ENCODE measurements around the gene FGF22.

Gene FGF22

DNA sequence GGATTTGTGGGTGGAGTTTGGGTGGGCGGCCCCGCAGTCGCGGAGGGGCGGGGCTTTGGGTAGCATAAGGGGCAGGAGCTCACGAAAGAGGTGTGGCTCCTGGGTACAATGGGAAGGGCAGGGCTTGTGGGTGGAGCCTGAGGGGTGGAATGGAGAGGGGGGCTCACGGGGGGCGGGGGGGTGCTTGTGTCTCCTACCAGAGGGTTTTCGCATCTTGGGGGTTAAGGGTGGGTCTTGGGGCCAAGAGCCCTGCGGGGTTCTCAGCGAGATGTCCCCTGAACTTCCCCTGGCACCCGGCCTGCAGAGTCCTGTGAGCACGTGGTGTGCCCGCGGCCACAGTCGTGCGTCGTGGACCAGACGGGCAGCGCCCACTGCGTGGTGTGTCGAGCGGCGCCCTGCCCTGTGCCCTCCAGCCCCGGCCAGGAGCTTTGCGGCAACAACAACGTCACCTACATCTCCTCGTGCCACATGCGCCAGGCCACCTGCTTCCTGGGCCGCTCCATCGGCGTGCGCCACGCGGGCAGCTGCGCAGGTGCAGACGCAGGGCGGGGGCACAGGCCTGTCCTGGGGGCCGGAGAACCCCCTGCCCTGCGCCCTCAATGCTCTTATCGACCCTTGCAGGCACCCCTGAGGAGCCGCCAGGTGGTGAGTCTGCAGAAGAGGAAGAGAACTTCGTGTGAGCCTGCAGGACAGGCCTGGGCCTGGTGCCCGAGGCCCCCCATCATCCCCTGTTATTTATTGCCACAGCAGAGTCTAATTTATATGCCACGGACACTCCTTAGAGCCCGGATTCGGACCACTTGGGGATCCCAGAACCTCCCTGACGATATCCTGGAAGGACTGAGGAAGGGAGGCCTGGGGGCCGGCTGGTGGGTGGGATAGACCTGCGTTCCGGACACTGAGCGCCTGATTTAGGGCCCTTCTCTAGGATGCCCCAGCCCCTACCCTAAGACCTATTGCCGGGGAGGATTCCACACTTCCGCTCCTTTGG, 41.6 kb downstream of the FGF22 start:
- DNase-seq: no peak

DNA sequence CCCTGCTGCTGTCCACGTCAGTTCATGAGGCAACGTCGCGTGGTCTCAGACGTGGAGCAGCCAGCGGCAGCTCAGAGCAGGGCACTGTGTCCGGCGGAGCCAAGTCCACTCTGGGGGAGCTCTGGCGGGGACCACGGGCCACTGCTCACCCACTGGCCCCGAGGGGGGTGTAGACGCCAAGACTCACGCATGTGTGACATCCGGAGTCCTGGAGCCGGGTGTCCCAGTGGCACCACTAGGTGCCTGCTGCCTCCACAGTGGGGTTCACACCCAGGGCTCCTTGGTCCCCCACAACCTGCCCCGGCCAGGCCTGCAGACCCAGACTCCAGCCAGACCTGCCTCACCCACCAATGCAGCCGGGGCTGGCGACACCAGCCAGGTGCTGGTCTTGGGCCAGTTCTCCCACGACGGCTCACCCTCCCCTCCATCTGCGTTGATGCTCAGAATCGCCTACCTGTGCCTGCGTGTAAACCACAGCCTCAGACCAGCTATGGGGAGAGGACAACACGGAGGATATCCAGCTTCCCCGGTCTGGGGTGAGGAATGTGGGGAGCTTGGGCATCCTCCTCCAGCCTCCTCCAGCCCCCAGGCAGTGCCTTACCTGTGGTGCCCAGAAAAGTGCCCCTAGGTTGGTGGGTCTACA, 43.1 kb downstream of the FGF22 start:
- no peak for DNase-seq

DNA sequence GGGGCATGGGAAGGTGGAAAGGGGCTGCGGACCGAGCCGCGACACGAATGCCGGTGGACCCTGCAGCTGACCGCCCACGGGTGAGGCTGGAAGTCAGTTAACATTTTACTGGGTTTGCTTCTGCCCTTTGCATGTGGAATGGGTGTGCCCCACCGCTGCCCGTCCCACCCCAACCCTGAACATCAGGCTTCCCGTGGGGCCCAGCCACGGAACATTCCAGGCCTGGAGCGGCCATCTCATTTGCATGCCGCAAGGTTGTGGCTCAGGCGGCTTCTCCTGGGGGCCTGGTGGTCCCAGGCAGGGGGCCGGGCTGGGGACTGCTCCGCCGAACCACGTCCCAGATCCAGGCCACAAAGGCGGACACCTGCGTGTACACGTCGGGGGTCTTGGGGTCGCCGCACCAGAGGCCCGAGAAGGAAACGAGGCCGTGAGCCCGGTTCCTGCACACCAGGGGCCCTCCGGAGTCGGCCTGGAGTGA, 45.8 kb downstream of the FGF22 start:
- no peak for DNase-seq

DNA sequence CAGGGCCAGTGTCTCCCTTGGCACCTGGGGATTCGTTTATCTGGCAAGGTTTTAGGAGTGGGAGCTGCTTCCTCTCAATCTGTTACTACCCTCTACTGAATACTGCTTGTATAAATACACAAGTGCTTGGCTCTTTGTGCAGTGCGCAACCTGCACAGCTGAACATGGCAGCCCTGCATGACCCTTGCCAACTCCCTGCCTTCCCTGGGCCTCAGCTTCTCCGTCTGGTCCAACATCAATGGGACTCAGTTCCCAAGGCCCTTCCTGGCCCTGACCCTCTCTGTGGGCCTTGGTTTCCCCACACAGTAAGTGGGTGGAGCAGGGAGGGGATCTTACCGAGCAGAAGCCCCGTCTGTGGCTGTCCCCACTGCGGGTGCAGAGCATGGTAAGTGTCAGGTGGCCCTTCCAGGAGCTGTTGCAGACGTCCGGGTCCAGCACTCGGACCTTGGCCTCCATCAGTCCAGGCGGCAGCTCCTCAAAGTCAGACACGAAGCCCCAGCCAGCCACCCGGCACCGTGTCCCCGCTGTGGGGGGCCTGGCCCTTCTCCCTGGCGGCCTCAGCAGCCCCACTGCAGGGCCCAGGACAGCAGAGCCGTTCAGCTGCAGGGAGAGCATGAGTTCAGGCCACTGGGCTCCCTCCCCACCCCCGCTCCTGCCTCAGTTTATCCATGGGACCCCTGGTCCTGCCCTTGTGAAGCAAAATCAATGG, 47.1 kb downstream of the FGF22 start:
- DNase-seq: no peak

DNA sequence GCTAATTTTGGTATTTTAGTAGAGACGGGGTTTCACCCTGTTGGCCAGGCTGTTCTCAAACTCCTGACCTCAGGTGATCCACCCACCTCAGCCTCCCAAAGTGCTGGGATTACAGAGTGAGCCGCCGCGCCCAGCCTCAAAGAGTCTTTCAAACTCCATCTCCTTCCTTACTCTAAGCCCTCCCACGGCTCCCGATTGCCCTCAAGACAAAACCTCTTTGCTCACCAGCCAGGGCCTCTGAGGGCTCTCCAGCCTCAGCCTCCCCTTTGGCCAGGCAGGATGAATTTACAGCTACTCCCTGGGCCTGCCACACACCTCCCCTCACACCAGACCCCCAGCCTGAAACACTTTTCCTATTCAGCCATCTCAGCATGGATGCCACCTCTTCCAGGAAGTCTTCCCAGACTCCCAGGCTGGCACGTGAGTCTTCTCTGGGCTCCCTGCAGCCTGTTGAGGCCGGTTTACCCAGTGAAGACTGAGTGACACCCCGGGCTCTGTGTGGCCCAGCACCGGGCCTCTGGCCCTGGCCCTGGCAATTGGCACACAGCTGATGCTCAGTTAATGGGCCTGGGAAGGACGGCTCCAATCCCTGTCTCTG, 48.0 kb downstream of the FGF22 start:
- DNase-seq: no peak

DNA sequence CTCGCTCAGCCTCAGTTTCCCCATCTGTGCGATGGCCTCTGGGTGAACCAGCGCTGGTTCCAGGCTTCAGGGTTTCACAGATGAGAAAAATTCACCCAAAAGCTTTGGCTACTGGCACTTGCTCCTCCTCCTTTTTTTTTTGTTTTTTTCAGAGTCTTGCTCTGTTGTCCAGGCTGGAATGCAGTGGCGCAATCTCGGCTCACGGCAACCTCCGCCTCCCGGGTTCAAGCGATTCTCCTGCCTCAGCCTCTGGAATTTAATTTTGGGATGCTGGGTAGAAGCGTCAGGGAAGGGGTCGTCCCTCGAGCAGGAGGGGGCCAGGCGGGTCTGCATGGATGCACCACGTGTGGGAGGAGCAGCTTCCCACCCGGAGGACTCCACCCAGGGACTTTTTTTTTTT, 48.5 kb downstream of the FGF22 start:
- DNase-seq: no peak

DNA sequence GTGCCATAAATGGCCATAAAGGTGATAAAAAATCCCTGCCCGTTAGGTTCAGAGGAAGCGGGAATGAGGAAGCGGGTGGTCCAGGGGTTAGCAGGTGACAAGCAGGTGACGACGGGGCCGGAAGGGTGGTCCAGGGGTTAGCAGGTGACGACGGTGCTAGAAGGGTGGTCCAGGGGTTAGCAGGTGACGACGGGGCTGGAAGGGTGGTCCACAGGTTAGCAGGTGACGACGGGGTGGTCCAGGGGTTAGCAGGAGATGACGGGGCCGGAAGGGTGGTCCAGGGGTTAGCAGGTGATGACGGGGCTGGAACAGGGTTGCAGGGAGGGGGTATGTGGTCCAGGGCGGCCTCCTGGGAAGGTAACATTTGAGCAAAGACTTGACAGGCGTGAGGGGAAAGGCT, 49.3 kb downstream of the FGF22 start:
- DNase-seq: no peak

DNA sequence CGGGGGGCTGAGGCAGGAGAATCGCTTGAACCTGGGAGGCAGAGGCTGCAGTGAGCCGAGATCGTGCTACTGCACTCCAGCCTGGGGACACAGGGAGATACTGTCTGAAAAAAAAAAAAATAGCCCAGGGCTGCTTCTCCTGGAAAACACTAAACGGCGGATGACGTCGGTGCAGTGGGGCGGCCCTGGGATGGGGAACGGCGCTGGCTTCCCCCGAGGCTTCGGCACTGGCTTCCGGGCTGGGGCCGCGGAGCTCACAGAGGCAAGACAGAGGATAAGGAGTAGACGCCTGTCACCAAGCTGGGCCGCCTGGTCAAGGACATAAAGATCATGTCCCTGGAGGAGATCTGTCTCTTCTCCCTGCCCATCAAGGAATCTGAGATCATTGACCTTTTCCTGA, 50.5 kb downstream of the FGF22 start:
- DNase-seq: no peak
